ENCODE results near the gene NUP85.

NUP85 gene

GRCh38 chr17:75285123-75285522, 79.6 kb downstream of the NUP85 start:
- TF ChIP-seq, protein P1, sequence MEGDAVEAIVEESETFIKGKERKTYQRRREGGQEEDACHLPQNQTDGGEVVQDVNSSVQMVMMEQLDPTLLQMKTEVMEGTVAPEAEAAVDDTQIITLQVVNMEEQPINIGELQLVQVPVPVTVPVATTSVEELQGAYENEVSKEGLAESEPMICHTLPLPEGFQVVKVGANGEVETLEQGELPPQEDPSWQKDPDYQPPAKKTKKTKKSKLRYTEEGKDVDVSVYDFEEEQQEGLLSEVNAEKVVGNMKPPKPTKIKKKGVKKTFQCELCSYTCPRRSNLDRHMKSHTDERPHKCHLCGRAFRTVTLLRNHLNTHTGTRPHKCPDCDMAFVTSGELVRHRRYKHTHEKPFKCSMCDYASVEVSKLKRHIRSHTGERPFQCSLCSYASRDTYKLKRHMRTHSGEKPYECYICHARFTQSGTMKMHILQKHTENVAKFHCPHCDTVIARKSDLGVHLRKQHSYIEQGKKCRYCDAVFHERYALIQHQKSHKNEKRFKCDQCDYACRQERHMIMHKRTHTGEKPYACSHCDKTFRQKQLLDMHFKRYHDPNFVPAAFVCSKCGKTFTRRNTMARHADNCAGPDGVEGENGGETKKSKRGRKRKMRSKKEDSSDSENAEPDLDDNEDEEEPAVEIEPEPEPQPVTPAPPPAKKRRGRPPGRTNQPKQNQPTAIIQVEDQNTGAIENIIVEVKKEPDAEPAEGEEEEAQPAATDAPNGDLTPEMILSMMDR (IDR thresholded peaks at IDR 0.05; ENCODE audit: low read depth, low read length), result no peak
- no peak for DNase-seq (ENCODE audit: extremely low read depth, low read depth)

All from AG09319 (cell line).